ENCODE results near the gene NPC1.
"Not testable (repeated sequence)": the region's sequence is repeated elsewhere in the genome, so short reads cannot be mapped to it uniquely, and the experiment has no call there.

The NPC1 gene

DNA sequence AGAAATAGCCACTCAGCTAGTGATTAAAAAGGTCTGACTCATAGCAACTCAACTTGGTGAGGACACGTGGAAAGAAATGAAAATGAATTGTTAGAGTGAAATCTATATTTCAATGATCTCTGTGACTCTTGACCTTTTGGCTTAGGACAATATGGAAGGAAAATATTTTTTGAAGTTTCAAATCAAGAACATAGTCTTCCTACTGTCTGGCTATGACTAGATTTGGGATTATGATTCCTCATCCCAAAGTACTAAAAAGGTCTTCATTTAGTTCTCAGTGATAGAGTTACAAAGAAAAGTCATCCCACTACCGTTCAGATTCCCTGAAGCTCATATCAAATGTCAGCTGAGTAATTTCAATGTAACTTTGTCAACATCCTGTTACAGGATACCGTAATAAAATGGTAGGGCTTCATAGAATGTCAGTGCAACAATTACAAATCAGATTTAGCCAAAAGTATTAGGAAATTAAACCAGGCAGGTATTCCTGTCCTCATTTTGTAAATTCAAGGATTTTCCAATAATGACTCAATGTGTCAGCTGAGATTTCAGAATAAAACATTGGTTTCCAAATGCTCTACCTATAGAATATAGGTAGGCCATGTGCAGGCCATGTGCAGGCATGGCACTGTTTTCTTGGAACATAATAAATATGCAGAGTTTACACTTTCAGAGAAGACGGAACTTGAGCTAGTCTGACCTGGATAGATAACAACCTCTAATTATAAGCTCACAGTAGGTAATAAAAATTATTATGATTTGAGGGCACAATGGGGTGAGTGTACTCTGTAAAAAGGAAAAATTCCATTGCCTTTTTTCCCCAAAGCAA, 40.4 kb upstream of the NPC1 start:
- WGBS: 90% methylated on average over 3 of the region's 4 CpGs
- Histone ChIP-seq H3K4me1 (ENCODE audit: insufficient read depth, low read length) (no peaks in the 10 kb centered on the region), H3K27me3 (ENCODE audit: insufficient read depth, low read length) (peaks cover 5% of the 10 kb centered on the region), H3K9me3 (ENCODE audit: insufficient read depth, low read depth, low read length) (no peaks in the 10 kb centered on the region), H3K36me3 (ENCODE audit: insufficient read depth, low read length) (no peaks in the 10 kb centered on the region), H3K27ac (ENCODE audit: low read depth, low read length) (no peak overlapping the region), H3K9ac (ENCODE audit: low read depth, low read length) (no peak overlapping the region), H3K4me3 (ENCODE audit: low read length) (no peak overlapping the region)

DNA sequence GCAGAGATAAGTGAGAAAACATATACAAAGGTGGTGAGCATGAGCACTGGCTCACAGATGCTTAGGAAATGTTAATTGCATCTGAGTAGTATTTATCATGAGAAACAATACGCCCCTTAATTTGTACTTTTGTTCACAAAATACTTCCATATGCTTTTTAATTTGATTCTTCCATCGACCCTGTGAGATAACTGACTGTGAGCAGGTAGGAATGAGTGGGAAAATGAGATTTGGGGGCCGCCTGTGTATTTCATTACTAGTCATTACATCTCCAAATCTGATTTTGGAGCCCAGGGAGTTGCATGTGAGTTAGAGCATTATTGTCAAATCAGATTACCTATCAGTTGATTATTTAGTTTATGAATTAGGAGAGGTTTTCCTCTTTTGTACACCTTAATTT, 36.7 kb upstream of the NPC1 start:
- no peak overlapping the region for H3K27ac ChIP-seq (ENCODE audit: low read depth, low read length)

DNA sequence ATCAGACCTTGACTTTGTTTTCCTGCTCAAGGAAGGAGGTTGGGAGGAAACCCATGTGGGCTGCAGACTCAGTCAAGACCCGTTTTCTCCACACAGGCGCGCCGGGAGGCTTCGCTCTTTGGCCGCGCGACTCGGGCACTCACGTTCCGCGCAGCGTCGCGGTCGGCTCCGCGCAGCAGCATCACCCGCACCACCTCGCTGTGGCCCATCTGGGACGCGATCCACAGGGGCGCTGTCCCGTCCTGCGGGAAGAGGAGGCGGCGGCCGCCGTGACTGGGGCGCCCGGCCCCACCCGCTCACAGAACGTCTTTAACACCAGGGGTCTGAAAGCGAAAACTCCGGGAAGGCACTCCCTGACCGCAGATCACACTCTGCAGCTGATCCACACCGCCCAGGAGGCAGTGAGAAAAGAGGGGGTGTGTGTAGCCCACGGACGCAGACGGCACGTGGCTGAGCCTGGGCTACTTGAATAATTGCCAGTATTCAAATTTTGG, 33.1 kb upstream of the NPC1 start:
- no peaks in the 10 kb centered on the region for H3K36me3 ChIP-seq (ENCODE audit: insufficient read depth, low read length)
- H3K9ac ChIP-seq (ENCODE audit: low read depth, low read length): peak overlapping the region; percentile 44
- peaks cover 10% of the 10 kb centered on the region for H3K4me1 ChIP-seq (ENCODE audit: insufficient read depth, low read length)
- H3K27ac ChIP-seq (ENCODE audit: low read depth, low read length): peak overlapping the region; percentile 9; the same call in 1 of the 2 replicates
- no peaks in the 10 kb centered on the region for H3K9me3 ChIP-seq (ENCODE audit: insufficient read depth, low read depth, low read length)
- peaks cover 46% of the 10 kb centered on the region for H3K27me3 ChIP-seq (ENCODE audit: insufficient read depth, low read length)
- 6% methylated on average over 41 of the region's 41 CpGs for WGBS
- H3K4me3 ChIP-seq (ENCODE audit: low read length): peak overlapping the region; percentile 63

More for the DNA sequence above, 36.7 kb upstream of the NPC1 start:
- Histone ChIP-seq H3K27me3 (ENCODE audit: insufficient read depth, low read length) (peaks cover 41% of the 10 kb centered on the region), H3K36me3 (ENCODE audit: insufficient read depth, low read length) (no peaks in the 10 kb centered on the region), H3K4me3 (ENCODE audit: low read length) (no peak overlapping the region), H3K9me3 (ENCODE audit: insufficient read depth, low read depth, low read length) (no peaks in the 10 kb centered on the region), H3K9ac (ENCODE audit: low read depth, low read length) (no peak overlapping the region), H3K4me1 (ENCODE audit: insufficient read depth, low read length) (peaks cover 5% of the 10 kb centered on the region)
- WGBS: no CpG with 5 or more reads among the region's 3 CpGs

- Histone ChIP-seq H3K27ac (ENCODE audit: low read depth, low read length) (peak overlapping the region; percentile 43; the same call in 1 of the 2 replicates), H3K27me3 (ENCODE audit: insufficient read depth, low read length) (peaks cover 46% of the 10 kb centered on the region), H3K4me1 (ENCODE audit: insufficient read depth, low read length) (peaks cover 10% of the 10 kb centered on the region), H3K36me3 (ENCODE audit: insufficient read depth, low read length) (no peaks in the 10 kb centered on the region), H3K4me3 (ENCODE audit: low read length) (peak overlapping the region; percentile 63), H3K9ac (ENCODE audit: low read depth, low read length) (peak overlapping the region; percentile 44), H3K9me3 (ENCODE audit: insufficient read depth, low read depth, low read length) (no peaks in the 10 kb centered on the region)
- 4% methylated on average over 18 of the region's 18 CpGs for WGBS
Observed at GRCh38 chr18:23618862-23619387, 32.6 kb upstream of the NPC1 start.

- H3K27ac ChIP-seq (ENCODE audit: low read depth, low read length): no peak overlapping the region
- H3K9me3 ChIP-seq (ENCODE audit: insufficient read depth, low read depth, low read length): no peaks in the 10 kb centered on the region
- H3K36me3 ChIP-seq (ENCODE audit: insufficient read depth, low read length): no peaks in the 10 kb centered on the region
- H3K9ac ChIP-seq (ENCODE audit: low read depth, low read length): no peak overlapping the region
- H3K4me3 ChIP-seq (ENCODE audit: low read length): no peak overlapping the region
- H3K27me3 ChIP-seq (ENCODE audit: insufficient read depth, low read length): peaks cover 46% of the 10 kb centered on the region
- H3K4me1 ChIP-seq (ENCODE audit: insufficient read depth, low read length): peaks cover 10% of the 10 kb centered on the region
- 88% methylated on average over 4 of the region's 4 CpGs for WGBS
Observed at GRCh38 chr18:23617412-23618014, 31.2 kb upstream of the NPC1 start.

DNA sequence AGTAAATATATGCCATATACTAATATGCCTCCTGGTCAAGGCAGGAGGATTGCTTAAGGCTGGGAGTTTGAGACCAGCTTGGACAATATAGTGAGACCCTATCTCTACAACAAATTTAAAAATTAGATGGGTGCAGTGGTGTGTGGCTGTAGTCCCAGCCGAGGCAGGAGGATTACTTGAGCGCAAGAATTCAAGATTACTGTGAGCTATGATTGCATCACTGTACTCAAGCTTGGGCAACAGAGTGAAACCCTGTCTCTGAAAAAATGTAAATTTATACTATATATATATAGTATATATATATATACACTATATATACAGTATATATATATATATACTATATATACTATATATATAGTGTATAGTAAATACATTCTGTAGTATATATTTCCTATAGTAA, 30.0 kb upstream of the NPC1 start:
- Histone ChIP-seq H3K4me3 (ENCODE audit: low read length) (no peak overlapping the region), H3K27ac (ENCODE audit: low read depth, low read length) (no peak overlapping the region), H3K4me1 (ENCODE audit: insufficient read depth, low read length) (peaks cover 10% of the 10 kb centered on the region), H3K27me3 (ENCODE audit: insufficient read depth, low read length) (peaks cover 38% of the 10 kb centered on the region), H3K9ac (ENCODE audit: low read depth, low read length) (no peak overlapping the region), H3K9me3 (ENCODE audit: insufficient read depth, low read depth, low read length) (no peaks in the 10 kb centered on the region), H3K36me3 (ENCODE audit: insufficient read depth, low read length) (no peaks in the 10 kb centered on the region)
- 100% methylated on average over 2 of the region's 2 CpGs for WGBS

- 96% methylated on average over 3 of the region's 3 CpGs for WGBS
- Histone ChIP-seq H3K4me1 (ENCODE audit: insufficient read depth, low read length) (peaks cover 10% of the 10 kb centered on the region), H3K4me3 (ENCODE audit: low read length) (no peak overlapping the region), H3K9ac (ENCODE audit: low read depth, low read length) (no peak overlapping the region), H3K27me3 (ENCODE audit: insufficient read depth, low read length) (peaks cover 24% of the 10 kb centered on the region), H3K9me3 (ENCODE audit: insufficient read depth, low read depth, low read length) (no peaks in the 10 kb centered on the region), H3K36me3 (ENCODE audit: insufficient read depth, low read length) (no peaks in the 10 kb centered on the region), H3K27ac (ENCODE audit: low read depth, low read length) (no peak overlapping the region)
Observed at GRCh38 chr18:23614891-23615290, 28.6 kb upstream of the NPC1 start.

GRCh38 chr18:23614413-23614812, 28.1 kb upstream of the NPC1 start:
- no peaks in the 10 kb centered on the region for H3K36me3 ChIP-seq (ENCODE audit: insufficient read depth, low read length)
- no peak overlapping the region for H3K9ac ChIP-seq (ENCODE audit: low read depth, low read length)
- H3K27me3 ChIP-seq (ENCODE audit: insufficient read depth, low read length): peaks cover 19% of the 10 kb centered on the region
- H3K9me3 ChIP-seq (ENCODE audit: insufficient read depth, low read depth, low read length): no peaks in the 10 kb centered on the region
- peaks cover 10% of the 10 kb centered on the region for H3K4me1 ChIP-seq (ENCODE audit: insufficient read depth, low read length)
- no peak overlapping the region for H3K4me3 ChIP-seq (ENCODE audit: low read length)
- no peak overlapping the region for H3K27ac ChIP-seq (ENCODE audit: low read depth, low read length)
- WGBS: 92% methylated on average over 2 of the region's 2 CpGs

- H3K27me3 ChIP-seq (ENCODE audit: insufficient read depth, low read length); H3K9ac ChIP-seq (ENCODE audit: low read depth, low read length); H3K4me1 ChIP-seq (ENCODE audit: insufficient read depth, low read length); H3K9me3 ChIP-seq (ENCODE audit: insufficient read depth, low read depth, low read length); H3K4me3 ChIP-seq (ENCODE audit: low read length); H3K27ac ChIP-seq (ENCODE audit: low read depth, low read length); H3K36me3 ChIP-seq (ENCODE audit: insufficient read depth, low read length): not testable (repeated sequence)
- 95% methylated on average over 7 of the region's 7 CpGs for WGBS
Observed at GRCh38 chr18:23613091-23613475, 26.8 kb upstream of the NPC1 start.

- no peak overlapping the region for H3K27ac ChIP-seq (ENCODE audit: low read depth, low read length)
- no peak overlapping the region for H3K9ac ChIP-seq (ENCODE audit: low read depth, low read length)
- H3K36me3 ChIP-seq (ENCODE audit: insufficient read depth, low read length): no peaks in the 10 kb centered on the region
- H3K4me3 ChIP-seq (ENCODE audit: low read length): no peak overlapping the region
- H3K27me3 ChIP-seq (ENCODE audit: insufficient read depth, low read length): peaks cover under 1% of the 10 kb centered on the region; the same call in 1 of the 2 replicates
- H3K9me3 ChIP-seq (ENCODE audit: insufficient read depth, low read depth, low read length): no peaks in the 10 kb centered on the region
- WGBS: 91% methylated on average over 8 of the region's 8 CpGs
- H3K4me1 ChIP-seq (ENCODE audit: insufficient read depth, low read length): no peaks in the 10 kb centered on the region
Observed at GRCh38 chr18:23612434-23613090, 26.3 kb upstream of the NPC1 start.

Data from HUES64 (cell line).